HG02610 (cell line): ENCODE data around the gene ZFC3H1.

ENCODE experiments used
- ATAC-seq: cut with Tn5 transposase; IDR thresholded peaks from one replicate; pipeline ENCODE4 v1.9.1; 2021; ENCODE audit warnings: mild to moderate bottlenecking, moderate library complexity; ENCODE audit not compliant: unreplicated experiment

ZFC3H1 gene

DNA sequence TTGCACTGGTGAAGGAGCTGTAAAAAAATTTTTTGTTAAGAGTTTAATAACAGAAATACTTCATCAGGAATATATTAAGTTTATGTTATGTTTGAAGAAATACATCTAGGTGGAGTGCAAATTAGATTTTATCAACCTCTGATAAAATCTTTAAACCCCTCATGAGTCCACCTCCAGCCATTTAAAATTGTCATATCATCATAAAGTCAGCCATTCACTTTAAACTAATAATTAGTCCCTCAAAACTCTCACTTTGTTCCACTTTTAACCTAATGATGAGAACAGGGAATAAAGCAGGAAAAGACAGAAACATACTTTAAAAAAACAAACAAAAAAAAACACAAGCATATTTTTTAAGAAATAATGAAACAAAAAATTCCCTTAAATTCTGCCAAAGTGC, 25.1 kb downstream of the ZFC3H1 start:
- ATAC-seq, result no peak

DNA sequence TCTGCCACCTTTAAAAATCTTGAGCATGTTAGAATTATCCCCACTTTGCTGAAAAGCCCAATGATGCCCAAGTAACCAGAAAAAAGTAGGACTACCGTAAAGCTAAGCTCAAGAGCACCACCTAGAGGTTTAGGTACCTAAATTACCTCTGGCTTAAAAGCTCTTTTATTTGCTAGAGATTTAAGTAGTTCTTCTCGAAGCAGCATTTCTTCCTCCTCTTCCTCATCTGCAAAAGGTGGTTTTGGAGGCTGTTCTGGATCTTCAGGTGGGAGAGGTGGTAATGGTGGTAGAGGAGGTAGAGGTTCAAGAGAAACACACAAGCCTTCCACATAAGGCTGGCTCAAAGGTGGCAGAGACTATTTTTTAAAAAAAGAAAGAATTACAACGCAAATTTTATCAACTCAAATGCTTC, 26.9 kb downstream of the ZFC3H1 start:
- peak; percentile 48 for ATAC-seq

DNA sequence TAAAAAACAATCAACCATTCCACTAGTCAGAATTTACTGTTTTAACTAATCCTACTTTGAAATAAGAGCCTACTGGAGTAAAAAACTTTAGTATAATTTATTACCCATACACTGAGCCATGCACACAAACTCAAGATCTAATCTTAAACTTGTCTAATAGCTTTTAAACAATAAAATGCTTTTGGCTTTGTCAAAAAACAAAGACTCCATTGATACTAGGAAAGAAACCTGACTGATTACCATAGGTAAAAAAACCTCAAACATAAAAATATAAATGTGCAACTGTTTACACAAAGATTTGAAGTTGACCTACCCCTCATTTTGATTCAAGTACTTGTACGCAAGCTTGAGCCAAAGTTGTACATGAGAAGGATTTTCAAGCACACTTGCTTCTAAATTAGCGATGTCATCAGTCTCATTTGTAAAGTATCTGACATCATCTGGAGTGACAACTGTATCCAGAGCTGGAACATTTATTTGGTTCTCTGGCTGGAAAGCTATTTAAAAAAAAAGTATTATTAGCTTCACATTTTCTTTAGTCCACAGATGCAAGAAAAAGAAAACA, 36.1 kb downstream of the ZFC3H1 start:
- ATAC-seq, result no peak

DNA sequence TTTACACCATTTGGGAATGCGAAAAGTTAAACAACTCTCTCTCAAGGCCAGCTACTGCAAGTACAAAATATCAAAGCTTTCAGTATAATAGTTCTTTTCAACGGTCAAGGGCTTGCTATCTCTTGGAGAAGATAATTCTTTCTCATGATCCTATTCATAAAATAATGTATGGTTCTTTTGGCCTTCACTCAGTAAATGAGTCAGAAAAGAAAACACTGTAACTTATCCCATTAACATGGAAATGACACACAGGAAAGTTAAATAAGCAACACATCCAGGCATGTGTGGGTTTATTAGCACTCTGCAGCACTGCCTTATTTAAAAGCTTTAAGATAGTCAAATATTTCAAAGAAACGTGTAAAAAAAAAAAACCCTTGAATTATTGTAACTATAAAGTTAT, 36.9 kb downstream of the ZFC3H1 start:
- ATAC-seq, result no peak

DNA sequence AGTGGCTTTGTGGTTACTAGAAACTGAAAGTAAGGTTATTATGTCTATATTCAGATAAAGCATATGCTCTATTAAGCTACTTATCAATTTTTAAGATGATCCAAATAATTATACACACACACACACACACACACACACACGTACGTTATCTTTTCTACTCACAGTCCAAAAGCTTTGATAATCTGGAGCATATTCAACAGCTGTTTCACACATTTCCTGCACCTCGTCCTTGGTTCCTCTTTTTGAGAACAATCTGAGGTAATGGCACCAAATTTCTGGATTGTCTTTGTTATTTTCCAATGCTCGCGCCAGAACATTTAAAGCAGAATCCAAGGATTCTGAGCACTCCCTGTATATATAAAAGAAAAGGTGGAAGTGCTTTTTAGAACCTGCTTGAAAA, 37.5 kb downstream of the ZFC3H1 start:
- no peak for ATAC-seq

DNA sequence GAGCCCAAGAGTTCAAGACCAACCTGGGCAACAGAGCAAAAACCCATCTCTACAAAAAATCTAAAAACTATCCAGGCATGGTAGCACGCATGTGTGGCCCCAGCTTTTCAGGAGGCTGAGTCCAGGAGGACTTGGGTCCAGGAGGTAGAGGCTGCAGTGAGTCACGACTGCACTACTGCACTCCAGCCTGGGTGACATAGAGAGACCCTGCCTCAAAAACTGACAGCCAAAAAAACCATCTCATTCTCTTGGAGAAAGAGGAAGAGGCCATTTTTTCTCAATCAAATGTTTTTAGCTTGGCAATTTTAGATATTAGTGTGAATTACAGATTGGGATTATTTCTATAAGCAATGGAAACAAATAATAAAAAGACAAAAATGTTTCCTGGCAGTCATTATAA, 38.2 kb downstream of the ZFC3H1 start:
- ATAC-seq, result no peak

DNA sequence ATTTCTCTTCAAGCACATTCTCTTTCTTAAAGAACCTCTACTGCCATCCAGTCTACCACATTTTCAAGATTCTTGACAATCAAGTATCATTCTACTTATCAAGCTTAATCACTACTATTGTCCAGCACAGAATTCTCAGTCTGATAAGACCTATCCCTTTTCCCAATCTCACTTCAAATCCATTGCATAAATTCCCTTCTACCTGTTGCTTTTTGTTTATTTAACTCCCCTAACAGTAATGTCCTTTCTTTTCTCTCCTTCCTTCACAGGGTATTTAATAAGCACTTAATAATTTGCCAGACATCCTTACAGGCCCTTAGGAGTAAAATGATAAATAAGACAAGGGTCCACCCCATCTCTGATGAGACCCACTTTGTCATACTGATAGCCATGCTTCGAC, 41.7 kb downstream of the ZFC3H1 start:
- no peak for ATAC-seq

DNA sequence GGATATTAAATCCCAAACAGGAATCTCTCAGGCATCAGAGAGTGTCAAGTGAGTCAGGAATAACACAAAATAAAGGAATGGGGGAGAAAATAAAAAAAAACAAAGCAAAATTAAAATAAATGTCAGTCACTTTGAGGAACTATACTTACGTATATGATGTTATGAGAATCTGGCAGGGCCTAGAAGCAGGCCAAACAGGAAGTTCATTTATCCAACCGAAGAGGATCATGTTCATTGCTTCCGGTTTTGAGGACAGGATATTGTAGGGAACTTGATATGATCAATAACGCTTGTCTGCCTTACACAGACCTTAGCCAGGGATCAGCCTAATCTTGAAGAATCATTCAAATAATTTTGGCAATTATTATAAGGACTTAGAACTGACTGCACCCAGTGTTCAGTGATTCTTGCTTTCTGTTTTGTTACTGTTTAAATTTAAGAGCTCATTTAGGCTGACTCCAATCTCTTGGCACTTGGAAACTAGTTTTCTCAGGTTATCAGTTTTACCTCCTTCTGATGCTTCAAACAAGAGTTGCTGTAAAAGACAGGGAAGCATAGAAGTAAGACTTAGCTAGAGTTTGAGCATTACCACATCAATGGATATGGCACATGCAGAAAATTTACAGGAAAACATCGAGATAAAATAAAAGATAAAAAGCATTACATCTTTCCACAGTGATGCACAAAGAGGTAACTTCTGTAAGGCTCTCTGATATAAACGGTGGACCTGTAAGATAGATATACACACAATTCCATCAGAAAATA, 53.4 kb downstream of the ZFC3H1 start:
- peak; percentile 40 for ATAC-seq

DNA sequence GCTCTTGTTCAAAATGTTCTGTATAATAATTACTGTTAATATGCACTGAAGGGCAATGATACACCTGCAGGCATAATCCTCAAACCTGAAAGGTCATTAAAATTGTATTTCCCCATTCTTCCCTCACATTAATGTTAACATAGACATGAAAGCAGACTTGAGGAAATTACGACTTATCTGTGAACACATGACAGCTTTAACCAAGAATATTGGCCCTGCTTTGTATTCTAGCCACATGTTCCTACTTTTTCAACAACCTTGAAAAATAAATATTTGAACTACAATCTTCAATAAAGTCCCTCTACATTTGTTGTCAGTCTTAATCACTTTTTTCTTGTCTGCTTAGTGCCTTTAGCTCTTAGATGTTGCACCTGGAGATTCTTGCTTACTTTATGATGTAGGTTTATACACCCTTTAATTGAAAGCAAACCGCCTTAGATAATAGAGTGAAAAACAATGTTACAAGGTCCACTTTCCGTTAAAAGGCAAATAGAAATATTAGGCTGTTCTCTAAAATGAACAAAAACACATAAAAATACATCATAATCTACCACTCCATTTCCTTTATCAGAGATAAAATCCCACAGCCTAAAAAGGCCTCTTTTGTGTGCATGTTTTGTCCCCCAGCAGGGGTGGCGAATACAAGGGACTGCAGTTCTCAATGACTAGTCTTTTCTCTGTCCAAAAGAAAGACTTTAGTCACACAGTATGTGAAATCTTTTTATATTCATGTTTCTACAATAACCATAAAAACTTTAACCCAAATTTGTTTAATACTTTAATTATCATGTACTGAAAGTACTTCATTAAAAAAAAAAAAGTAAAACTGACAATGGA, 55.9 kb downstream of the ZFC3H1 start:
- ATAC-seq, result no peak

DNA sequence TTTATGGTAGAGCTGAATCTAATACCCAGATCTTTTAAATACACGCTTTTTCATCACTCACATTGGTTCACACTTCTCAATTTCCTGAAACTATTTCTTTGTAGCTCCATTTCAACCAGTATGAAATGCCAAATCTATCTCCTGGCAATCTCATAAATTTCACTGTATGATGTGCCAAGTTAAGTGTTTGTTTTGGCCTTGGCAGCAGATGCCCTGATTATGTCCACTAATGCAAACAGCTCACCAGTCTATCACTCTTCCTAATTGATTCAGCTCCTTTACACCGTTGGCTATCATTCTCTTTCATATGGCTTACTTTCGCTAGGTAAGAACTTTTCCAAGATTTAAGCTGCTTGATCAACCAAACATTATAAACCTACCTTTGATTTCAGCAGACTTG, 58.6 kb downstream of the ZFC3H1 start:
- no peak for ATAC-seq

DNA sequence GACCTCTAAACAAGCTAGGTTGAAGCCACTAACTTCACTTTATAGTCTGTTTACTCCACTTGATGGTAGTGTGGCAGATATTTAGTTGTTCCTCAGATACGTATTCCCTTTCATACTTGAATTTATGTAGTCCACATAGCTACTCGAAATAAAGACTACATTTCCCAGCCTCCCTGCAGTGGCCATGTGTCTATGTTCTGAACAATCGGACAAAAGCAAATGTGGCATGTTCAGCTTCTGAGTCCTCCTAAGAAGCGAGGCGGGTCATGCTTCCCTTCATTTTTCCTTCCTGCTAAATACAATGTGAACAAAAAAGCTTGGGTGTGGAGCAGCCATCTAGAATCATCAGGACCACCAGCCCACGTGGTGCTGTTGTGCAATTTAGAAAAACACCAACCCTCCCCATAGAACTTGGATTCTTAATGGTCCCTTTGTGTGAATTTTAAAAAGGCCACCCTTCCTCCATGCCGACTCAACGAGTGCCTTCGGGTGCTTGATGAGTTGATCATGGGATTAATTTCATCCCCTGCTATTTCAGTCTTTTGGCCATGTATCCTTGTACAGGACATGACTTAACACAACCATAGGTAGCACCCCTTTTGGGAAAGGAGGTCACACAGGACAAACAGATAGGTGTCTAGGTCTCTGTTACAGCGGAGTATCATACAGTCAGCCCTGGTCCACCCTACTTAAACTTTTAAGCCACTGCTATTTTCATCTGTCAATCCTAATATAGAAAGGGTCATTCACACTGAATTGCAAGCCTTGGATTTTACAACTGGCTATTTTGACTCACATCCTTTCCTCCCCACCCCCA, 60.7 kb downstream of the ZFC3H1 start:
- no peak for ATAC-seq

DNA sequence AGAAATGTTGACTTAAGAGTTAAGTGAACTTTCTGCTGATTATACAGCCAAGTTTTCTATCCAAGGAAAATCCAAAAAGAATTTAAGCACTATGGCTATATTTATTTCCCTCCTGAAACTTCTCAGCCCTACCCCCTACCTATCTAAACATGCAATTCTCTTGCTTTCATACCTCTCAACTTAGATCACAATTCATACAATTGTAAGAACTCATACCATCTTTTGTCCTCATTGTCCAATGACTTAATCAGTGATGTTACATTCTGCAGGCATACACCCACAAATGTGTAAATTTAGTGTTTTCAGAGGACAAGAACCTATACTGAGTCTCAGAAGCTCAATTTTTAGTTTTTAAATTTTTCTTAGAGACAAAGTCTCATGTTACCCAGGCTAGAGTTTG, 62.1 kb downstream of the ZFC3H1 start:
- ATAC-seq, result no peak

DNA sequence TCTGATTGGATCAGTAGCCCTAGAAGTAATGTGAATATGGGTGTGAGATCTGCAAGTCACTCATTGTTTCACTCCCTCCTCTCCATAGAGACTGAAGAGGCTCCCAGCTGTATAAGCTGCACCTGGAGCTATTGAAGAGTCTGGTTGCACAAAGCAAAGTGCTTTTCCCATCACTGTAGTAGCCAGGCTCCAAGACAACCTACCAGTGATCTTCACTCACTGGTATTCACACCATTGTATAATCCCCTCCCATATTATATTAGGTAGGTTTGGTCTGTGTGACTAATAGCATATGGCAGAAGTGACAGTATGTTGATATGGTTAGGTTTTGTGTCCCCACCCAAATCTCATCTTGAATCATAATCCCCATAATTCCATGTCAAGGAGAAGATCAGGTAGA, 64.4 kb downstream of the ZFC3H1 start:
- ATAC-seq, result no peak

DNA sequence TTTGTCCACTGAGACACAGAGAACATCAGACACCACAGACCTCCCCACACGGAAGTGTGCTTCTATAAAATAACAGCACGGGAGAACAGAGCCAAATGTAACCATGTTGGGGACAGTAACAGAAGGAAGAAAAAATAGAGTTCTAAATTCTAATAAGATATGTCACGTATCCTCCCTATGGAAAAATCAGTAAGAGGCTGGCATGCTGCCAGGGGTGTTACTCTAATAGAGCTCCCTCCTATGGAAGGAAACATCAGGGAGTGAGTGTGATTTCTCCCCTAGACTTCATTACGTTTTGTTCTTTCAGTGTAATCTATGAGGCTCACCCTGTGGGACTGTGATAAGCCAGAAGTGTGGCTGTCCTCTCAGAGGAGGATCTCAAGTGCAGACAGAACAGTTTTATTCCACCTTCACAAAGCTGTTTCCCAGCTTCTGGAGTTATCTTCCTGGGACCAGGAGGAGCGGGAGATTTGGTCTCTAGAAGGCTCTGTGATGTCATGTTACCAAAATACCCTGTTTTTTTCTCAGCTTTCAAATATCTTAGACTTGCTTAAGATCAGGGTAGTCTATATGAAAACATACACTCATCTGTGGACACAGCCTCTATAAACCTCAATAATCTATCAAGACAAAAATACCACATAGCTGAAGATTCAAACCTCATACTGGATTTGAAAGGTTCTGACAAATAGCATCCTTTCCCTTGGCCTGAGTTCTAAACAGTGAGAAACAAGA, 69.3 kb downstream of the ZFC3H1 start:
- ATAC-seq, result no peak

DNA sequence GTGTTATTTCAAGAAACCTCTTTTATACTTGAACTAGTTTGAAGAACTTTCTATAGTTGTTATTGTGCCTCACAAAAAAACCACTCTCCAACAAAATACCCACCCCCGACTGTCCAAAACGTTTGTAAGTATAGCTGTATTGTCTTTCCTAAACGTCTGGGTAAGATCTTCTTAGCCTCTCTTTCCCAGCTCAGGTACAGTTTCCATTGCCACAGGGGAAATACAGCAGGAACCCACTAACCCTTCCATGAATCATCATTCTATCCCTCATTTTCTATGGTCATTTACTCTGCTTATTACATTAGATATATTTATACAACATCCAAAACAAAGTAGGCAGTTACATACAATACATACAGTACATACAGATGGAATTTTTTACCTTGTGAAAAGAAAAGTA, 70.8 kb downstream of the ZFC3H1 start:
- ATAC-seq, result no peak

DNA sequence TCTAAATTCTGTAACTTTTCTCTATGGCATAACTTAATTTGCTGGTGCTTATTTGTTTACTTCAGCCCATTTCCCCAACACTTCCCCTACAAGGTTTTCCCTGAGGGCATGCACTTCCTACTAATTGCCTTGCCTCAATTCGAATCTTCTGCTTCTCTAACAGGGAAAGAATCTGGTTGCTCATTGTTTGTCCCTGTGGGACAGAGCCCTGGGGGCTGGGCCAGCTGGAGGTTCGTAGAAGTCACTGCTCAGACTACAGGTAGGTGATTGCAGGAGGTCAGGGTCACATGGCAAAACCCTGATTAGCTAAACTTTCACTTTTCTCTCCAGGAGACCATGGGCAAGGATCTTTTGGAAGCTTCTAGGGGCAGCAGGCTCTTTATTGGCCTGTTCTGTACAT, 72.0 kb downstream of the ZFC3H1 start:
- no peak for ATAC-seq

DNA sequence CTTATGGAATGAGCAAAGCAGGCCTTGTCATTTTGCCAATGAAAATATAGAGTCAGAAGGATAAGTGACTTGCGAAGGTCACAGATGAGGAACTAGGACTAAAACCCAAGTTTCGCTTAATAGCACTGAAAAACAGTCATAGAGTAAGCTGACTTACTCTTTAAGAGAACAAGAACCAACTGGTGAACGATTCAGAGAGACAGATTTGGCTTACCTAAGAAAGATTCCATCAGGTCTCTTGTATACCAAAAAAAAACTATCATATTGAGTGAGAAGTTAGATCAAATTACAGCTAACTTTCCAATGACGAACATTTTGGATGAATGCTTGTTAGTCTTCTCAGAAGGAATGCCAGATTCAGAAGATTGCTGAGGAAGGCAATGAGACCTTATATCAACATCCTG, 74.2 kb downstream of the ZFC3H1 start:
- no peak for ATAC-seq

DNA sequence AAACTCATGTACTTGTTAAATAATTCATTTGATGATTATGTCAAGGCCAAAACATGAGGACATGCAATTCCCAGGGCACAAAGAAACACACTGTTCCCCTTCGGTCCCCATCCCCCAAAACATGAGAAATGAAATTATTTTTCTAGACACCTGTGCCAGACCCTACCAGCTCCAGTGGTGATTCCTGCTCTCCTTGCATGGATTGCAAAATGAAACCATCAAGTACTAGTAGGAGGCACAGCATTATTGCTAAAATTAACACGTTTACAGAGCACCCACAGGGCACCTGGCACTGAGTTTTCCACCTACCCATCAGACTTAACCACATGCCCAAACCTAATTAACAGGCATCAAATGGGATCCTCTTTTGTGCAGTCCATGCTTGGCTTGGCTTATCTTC, 76.6 kb downstream of the ZFC3H1 start:
- ATAC-seq, result no peak

DNA sequence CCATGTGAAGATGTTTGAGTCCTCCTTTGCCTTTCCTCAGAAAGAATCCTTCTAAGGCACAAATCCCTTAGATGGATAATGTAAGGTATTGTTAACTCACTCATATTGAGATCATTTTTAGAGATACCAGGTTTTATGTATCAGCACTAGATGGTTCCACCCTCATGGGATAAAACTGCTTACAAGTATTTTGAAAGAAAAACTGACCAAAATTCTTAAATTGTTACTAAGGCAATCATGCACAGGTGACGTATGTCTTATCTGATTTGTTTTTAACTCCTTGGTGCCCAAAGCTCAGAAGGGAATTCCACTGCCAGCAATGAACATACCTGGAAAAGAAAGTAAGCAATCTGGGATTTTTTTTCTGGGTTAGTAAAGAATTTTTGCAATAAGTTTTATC, 78.4 kb downstream of the ZFC3H1 start:
- no peak for ATAC-seq

DNA sequence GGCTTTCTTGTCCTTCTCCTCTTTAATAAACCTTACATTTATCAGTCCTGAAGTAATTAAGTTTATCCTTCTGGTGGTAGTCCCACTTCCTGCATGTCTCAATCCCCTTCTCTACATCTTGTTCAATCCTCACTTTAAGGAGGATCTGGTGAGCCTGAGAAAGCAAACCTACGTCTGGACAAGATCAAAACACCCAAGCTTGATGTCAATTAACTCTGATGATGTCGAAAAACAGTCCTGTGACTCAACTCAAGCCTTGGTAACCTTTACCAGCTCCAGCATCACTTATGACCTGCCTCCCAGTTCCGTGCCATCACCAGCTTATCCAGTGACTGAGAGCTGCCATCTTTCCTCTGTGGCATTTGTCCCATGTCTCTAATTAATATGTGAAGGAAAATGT, 79.3 kb downstream of the ZFC3H1 start:
- ATAC-seq, result no peak

DNA sequence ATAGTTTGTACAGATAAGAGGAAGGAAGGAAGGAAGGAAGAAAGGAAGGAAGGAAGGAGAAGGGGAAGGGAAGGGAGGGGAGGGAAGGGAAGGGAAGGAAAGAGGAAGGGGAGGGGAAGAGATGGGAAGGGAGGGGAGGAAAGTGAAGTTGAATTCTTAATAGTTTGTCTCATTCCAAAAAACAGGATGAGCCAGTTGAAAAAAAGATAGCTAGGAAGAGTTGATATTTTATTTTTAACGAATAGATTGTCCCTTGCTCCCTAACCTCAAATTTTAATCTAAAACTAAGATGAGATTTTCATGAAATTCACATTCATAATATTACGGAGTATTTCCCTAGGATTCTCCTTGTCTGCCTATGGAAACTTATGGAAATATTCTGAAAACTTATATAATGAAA, 80.7 kb downstream of the ZFC3H1 start:
- no peak for ATAC-seq
